ENCODE measurements around the gene PTK7. TPM values are rescaled to one million over a fixed set of nuclear protein-coding genes. Genes with fewer than 3 reads are reported as not detected.
"Not testable (repeated sequence)": the region's sequence is repeated elsewhere in the genome, so short reads cannot be mapped to it uniquely, and the experiment has no call there.

Gene PTK7
- total RNA-seq, 1 experiment from 2014 or later = 165 TPM

DNA sequence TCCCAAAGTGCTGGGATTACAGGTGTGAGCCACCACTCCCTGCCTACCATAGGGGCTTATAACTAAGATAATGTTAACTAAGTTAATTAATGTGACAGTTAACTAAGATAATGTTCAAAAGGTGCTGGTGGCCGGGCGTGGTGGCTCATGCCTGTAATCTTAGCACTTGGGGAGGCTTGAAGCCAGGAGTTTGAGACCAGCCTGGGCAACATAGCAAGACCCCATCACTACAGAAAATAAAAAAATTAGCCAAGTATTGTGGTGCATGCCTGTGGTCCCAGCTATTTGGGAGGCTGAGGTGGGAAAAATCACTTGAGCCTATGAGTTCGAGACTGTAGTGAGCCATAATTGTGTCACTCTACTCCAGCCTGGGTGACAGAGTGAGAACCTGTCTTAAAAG is 62.2 kb downstream of the PTK7 start (continued):
- TF ChIP-seq FOXP4 (CRISPR knock-in tag; IDR thresholded peaks at IDR 0.05) (no peak), GTF2I (CRISPR knock-in tag; conservative IDR thresholded peaks at IDR 0.05) (no peak), SP1 (CRISPR knock-in tag; conservative IDR thresholded peaks at IDR 0.05) (no peak), ZMAT4 (CRISPR knock-in tag; IDR thresholded peaks at IDR 0.05) (no peak), TCF7 (CRISPR knock-in tag; IDR thresholded peaks at IDR 0.05; ENCODE audit: low read depth) (no peak), ZNF416 (CRISPR knock-in tag; IDR thresholded peaks at IDR 0.05) (no peak), FOXK1 (CRISPR knock-in tag; IDR thresholded peaks at IDR 0.05) (no peak)
- TF ChIP-seq, protein P1, sequence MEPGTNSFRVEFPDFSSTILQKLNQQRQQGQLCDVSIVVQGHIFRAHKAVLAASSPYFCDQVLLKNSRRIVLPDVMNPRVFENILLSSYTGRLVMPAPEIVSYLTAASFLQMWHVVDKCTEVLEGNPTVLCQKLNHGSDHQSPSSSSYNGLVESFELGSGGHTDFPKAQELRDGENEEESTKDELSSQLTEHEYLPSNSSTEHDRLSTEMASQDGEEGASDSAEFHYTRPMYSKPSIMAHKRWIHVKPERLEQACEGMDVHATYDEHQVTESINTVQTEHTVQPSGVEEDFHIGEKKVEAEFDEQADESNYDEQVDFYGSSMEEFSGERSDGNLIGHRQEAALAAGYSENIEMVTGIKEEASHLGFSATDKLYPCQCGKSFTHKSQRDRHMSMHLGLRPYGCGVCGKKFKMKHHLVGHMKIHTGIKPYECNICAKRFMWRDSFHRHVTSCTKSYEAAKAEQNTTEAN (CRISPR knock-in tag; IDR thresholded peaks at IDR 0.05) = no peak
- TF ChIP-seq, protein P2, sequence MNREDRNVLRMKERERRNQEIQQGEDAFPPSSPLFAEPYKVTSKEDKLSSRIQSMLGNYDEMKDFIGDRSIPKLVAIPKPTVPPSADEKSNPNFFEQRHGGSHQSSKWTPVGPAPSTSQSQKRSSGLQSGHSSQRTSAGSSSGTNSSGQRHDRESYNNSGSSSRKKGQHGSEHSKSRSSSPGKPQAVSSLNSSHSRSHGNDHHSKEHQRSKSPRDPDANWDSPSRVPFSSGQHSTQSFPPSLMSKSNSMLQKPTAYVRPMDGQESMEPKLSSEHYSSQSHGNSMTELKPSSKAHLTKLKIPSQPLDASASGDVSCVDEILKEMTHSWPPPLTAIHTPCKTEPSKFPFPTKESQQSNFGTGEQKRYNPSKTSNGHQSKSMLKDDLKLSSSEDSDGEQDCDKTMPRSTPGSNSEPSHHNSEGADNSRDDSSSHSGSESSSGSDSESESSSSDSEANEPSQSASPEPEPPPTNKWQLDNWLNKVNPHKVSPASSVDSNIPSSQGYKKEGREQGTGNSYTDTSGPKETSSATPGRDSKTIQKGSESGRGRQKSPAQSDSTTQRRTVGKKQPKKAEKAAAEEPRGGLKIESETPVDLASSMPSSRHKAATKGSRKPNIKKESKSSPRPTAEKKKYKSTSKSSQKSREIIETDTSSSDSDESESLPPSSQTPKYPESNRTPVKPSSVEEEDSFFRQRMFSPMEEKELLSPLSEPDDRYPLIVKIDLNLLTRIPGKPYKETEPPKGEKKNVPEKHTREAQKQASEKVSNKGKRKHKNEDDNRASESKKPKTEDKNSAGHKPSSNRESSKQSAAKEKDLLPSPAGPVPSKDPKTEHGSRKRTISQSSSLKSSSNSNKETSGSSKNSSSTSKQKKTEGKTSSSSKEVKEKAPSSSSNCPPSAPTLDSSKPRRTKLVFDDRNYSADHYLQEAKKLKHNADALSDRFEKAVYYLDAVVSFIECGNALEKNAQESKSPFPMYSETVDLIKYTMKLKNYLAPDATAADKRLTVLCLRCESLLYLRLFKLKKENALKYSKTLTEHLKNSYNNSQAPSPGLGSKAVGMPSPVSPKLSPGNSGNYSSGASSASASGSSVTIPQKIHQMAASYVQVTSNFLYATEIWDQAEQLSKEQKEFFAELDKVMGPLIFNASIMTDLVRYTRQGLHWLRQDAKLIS (CRISPR knock-in tag; IDR thresholded peaks at IDR 0.05; ENCODE audit: borderline replicate concordance) = no peak

DNA sequence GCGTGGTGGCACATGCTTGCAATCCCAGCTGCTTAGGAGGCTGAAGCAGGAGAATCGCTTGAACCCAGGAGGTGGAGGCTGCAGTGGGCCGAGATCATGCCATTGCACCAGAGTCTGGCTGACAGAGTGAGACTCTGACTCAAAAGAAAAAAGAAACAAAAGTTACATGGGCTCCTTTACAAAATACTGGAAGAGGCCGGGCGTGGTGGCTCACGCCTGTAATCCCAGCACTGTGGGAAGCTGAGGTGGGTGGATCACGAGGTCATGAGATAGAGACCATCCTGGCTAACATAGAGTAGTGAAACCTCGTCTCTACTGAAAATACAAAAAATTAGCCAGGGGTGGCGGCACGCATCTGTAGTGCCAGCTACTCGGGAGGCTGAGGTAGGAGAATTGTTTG is 63.9 kb downstream of the PTK7 start:
- H3K36me3 Mint-ChIP-seq; ATAC-seq; CTCF ChIA-PET; H3K27me3 Mint-ChIP-seq (ENCODE audit: low read depth); H3K4me3 Mint-ChIP-seq; DNase-seq (ENCODE audit: low spot score); H3K4me1 Mint-ChIP-seq; POLR2A ChIA-PET; H3K27ac Mint-ChIP-seq; H3K9me3 Mint-ChIP-seq: not testable (repeated sequence)

- TF ChIP-seq, protein P3, sequence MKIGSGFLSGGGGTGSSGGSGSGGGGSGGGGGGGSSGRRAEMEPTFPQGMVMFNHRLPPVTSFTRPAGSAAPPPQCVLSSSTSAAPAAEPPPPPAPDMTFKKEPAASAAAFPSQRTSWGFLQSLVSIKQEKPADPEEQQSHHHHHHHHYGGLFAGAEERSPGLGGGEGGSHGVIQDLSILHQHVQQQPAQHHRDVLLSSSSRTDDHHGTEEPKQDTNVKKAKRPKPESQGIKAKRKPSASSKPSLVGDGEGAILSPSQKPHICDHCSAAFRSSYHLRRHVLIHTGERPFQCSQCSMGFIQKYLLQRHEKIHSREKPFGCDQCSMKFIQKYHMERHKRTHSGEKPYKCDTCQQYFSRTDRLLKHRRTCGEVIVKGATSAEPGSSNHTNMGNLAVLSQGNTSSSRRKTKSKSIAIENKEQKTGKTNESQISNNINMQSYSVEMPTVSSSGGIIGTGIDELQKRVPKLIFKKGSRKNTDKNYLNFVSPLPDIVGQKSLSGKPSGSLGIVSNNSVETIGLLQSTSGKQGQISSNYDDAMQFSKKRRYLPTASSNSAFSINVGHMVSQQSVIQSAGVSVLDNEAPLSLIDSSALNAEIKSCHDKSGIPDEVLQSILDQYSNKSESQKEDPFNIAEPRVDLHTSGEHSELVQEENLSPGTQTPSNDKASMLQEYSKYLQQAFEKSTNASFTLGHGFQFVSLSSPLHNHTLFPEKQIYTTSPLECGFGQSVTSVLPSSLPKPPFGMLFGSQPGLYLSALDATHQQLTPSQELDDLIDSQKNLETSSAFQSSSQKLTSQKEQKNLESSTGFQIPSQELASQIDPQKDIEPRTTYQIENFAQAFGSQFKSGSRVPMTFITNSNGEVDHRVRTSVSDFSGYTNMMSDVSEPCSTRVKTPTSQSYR (CRISPR knock-in tag; IDR thresholded peaks at IDR 0.05) = no peak
- H3K4me1 Mint-ChIP-seq = peaks cover 10% of the 10 kb centered on the region
- no peak overlapping the region for H3K4me3 Mint-ChIP-seq
- no peak for ATAC-seq
- H3K27me3 Mint-ChIP-seq (ENCODE audit: low read depth) = no peaks in the 10 kb centered on the region; the same call in 1 of the 2 replicates
- no peak overlapping the region for H3K27ac Mint-ChIP-seq
- ChIA-PET POLR2A (no interaction called here), CTCF (interaction anchor here (3.2 kb wide), 1 partner anchor 65 kb away, joined by 50 read pairs; the partner anchor contains the start of gene PTK7)
- no peak for DNase-seq (ENCODE audit: low spot score)
- no peaks in the 10 kb centered on the region for H3K9me3 Mint-ChIP-seq
- peaks cover 12% of the 10 kb centered on the region for H3K36me3 Mint-ChIP-seq
These were observed 65.5 kb downstream of the PTK7 start for GRCh38 chr6:43141644-43142043.

All from WTC11 (cell line).